Skeletal muscle cell (primary cell): ENCODE data around the gene SELE.

Experiments
- DNase-seq: peaks from one replicate; pipeline ENCODE4 v3.0.0-alpha.2; 2010; ENCODE audit warnings: low read depth
- H3K4me3 ChIP-seq: 2 replicates; pipeline ENCODE4 v1.5.1; 2011; ENCODE audit warnings: low read depth, mild to moderate bottlenecking, control low read depth, low read length, moderate library complexity

SELE gene

GRCh38 chr1:169733924-169734323 is at the start of gene SELE:
TSS of gene SELE (minus strand) at chr1:169734079. CDS start at chr1:169733612, 467 bp downstream.
- no peak within 1 kb of the TSS for H3K4me3 ChIP-seq
- DNase-seq = no peak

GRCh38 chr1:169782596-169782995 is 48.7 kb upstream of the SELE start:
- no peak for DNase-seq
- no peak overlapping the region for H3K4me3 ChIP-seq

GRCh38 chr1:169779970-169780369 is 46.1 kb upstream of the SELE start:
- no peak overlapping the region for H3K4me3 ChIP-seq
- DNase-seq = peak; percentile 8

GRCh38 chr1:169779150-169779549 is 45.3 kb upstream of the SELE start:
- H3K4me3 ChIP-seq = no peak overlapping the region
- DNase-seq = no peak

GRCh38 chr1:169776440-169776839 is 42.6 kb upstream of the SELE start:
- H3K4me3 ChIP-seq = no peak overlapping the region
- no peak for DNase-seq

GRCh38 chr1:169768161-169768560 is 34.3 kb upstream of the SELE start:
- H3K4me3 ChIP-seq = no peak overlapping the region
- DNase-seq = no peak

GRCh38 chr1:169765580-169766331 is 31.9 kb upstream of the SELE start:
- no peak overlapping the region for H3K4me3 ChIP-seq
- no peak for DNase-seq

GRCh38 chr1:169764919-169765318 is 31.0 kb upstream of the SELE start:
- no peak for DNase-seq

GRCh38 chr1:169762699-169763098 is 28.8 kb upstream of the SELE start:
- no peak overlapping the region for H3K4me3 ChIP-seq
- no peak for DNase-seq

More at GRCh38 chr1:169764919-169765318, 31.0 kb upstream of the SELE start:
- H3K4me3 ChIP-seq = no peak overlapping the region

GRCh38 chr1:169759038-169759437 is 25.2 kb upstream of the SELE start:
- H3K4me3 ChIP-seq = no peak overlapping the region
- no peak for DNase-seq

GRCh38 chr1:169753549-169753948 is 19.7 kb upstream of the SELE start:
- H3K4me3 ChIP-seq = no peak overlapping the region
- no peak for DNase-seq

GRCh38 chr1:169750041-169750440 is 16.2 kb upstream of the SELE start:
- no peak for DNase-seq
- H3K4me3 ChIP-seq = no peak overlapping the region

GRCh38 chr1:169746550-169746949 is 12.7 kb upstream of the SELE start:
- DNase-seq = no peak
- no peak overlapping the region for H3K4me3 ChIP-seq

GRCh38 chr1:169745015-169745861 is 11.4 kb upstream of the SELE start:
- no peak overlapping the region for H3K4me3 ChIP-seq
- peak; percentile 61 for DNase-seq

- peak; percentile 35 for DNase-seq
- H3K4me3 ChIP-seq = no peak overlapping the region
Observed at GRCh38 chr1:169741666-169742394, 8.0 kb upstream of the SELE start.

- DNase-seq = no peak
- no peak overlapping the region for H3K4me3 ChIP-seq
Observed at GRCh38 chr1:169739980-169740379, 6.1 kb upstream of the SELE start.

GRCh38 chr1:169731446-169731845 is 2.4 kb downstream of the SELE start:
- DNase-seq = no peak
- no peak overlapping the region for H3K4me3 ChIP-seq

GRCh38 chr1:169729991-169730390 is 3.9 kb downstream of the SELE start:
- no peak overlapping the region for H3K4me3 ChIP-seq

GRCh38 chr1:169727307-169727706 is 6.6 kb downstream of the SELE start:
- DNase-seq = no peak
- H3K4me3 ChIP-seq = no peak overlapping the region

More at GRCh38 chr1:169729991-169730390, 3.9 kb downstream of the SELE start:
- DNase-seq = no peak

GRCh38 chr1:169726851-169727250 is 7.0 kb downstream of the SELE start:
- no peak overlapping the region for H3K4me3 ChIP-seq
- no peak for DNase-seq
